Inflammatory macrophage (primary cell): ENCODE results near the gene PTPN11.

Source experiments
- DNase-seq, 2 donors: peaks; one replicate each; pipeline ENCODE4 v3.0.0-alpha.2; 2020 to 2022

Gene PTPN11

GRCh38 chr12:112546339-112546738 is 127.6 kb downstream of the PTPN11 start:
- no peak for DNase-seq

DNA sequence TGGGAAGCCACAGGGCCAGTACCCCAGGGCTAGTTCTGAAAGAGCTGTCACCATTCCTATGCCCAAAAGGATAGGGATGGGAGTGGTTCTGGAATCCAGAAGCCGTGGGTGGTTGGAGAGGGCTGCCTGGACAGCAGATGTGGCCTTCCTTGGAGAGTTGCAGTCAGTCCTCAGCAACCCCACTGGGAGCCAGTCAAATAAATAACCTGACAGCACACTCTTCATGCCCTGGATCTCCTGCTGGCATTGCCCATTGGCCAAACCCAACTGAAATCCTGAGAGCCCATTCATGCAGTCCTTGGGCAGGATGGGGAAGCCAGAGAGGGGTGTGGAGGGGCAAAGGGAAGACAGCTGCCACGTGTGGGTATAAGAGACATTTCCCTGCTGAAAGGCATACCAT is 128.2 kb downstream of the PTPN11 start:
- no peak for DNase-seq

- no peak for DNase-seq
Measured at GRCh38 chr12:112549031-112549430, 130.3 kb downstream of the PTPN11 start.

DNA sequence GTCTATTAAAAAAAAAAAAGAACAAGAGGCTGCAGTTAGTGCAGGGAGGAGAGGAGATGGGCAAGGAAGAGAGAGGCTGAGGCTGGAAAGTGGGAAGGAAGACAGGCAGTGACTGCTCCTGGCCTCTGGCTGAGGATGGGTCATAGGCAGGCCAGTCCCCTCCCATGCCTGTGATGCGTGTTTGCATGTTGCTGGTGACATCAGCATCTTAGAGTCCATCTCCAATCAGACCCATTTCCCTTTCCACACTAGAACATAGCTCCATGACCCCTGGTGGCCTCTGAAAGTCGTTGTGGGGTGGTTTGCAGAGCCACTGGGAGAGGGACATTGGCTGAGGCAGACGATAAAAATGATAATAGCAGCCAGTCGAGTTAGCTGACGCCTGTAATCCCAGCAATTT is 132.9 kb downstream of the PTPN11 start:
- no peak for DNase-seq

- DNase-seq = no peak
Measured at GRCh38 chr12:112555621-112556233, 137.0 kb downstream of the PTPN11 start.

DNA sequence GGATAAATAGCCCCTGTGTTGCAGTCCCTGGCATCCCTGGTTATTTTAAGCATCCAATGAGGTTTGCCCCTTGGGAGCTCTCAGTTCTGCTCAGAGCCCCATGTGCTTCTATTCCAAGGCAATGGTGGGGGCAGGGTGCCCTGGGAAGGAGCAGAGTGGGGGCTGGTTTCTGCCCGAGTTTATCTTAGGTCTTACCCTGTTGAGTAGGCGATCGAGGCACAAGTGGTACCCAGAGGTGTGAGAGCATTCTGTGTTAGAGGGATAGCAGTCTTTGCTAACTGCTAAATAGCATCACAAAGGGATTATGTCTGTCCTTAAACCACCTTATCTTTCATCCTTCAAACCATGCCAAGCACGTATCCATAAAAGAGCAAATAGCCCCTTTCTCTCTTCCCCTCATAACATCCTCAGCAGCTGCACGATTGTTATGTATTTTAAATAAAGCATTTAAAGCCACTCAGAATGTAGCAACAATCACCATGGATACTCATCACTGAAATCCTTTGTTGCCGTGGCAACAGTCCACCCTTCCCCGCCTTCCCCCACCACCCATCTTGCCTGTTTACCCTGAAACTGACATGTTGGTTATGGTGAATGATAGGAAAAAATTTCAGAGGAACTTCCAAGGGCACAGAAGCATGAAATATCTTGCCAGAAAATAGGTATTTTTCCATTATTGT is 139.3 kb downstream of the PTPN11 start:
- DNase-seq = no peak
